DND-41 (cell line): ENCODE measurements around the gene DAD1.

Experiments used
- CTCF ChIP-seq: IDR thresholded peaks from 2 replicates; pipeline ENCODE4 v1.5.1; 2012; ENCODE audit warnings: borderline replicate concordance, low read length, moderate library complexity, mild to moderate bottlenecking; ENCODE audit not compliant: poor library complexity, severe bottlenecking; ENCODE audit errors: extremely low read depth
- EZH2 ChIP-seq: IDR thresholded peaks from 3 replicates; pipeline ENCODE4 v1.6.1; 2012; ENCODE audit warnings: borderline replicate concordance, low read depth, mild to moderate bottlenecking, moderate library complexity, low read length, inconsistent platforms; ENCODE audit not compliant: severe bottlenecking

DNA sequence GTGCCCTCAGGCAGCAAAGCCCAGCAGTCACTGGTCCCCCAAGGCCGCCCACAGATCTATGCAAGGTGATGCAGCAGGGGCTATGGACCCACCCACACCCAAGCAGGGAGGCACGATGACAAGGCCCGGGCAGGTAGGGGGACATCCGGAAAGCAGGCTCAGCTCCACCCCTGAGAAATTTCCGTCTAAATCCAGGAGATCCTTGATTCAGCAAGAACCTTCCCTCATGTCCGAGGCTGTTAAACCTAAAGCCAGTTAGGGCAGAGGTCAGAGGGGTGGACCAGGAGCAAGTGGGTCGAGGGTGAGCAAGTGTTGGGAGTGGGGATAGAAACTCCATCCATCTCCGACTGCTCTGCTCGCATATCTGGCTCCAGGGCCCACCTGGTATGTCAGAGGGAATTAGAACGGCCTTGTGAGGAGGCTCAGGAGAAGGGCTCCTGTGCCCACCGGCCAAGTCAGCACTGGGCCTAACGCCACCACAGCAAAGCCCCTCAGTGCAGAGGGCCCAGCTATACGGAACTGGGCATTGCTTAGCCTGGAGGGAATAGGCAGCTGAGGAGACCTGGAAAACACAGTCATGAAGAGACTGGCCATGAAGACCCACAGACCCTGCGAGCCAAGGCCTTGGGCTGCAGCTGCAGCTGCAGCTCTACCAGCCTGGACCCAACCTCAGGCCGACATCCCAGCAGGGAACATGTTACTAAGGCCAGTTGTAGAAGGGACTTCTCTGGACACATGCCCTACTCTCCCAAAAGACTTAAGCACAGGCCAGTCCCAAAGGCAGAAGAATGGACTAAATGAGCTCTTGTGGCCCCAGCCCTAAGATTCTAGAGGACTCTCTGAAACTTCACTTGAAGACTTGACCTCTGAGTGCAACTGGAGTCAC lies 34.3 kb downstream of the DAD1 start:
- TF ChIP-seq CTCF (no peak), EZH2 (no peak)
